H54 (cell line): ENCODE data around the gene VCL.
"Not testable (repeated sequence)": the region's sequence is repeated elsewhere in the genome, so short reads cannot be mapped to it uniquely, and the experiment has no call there.

Experiments used
- DNase-seq: peaks from one replicate; pipeline ENCODE4 v3.0.0; 2011; ENCODE audit warnings: low spot score, mixed read lengths; ENCODE audit not compliant: insufficient read length
- FAIRE-seq: peaks from 3 replicates; lab custom pipeline; 2011; peaks lifted over from hg19 to GRCh38; lab: Jason Lieb, UNC
- POLR2A ChIP-seq: IDR thresholded peaks from 2 replicates; pipeline ENCODE4 v1.6.1; 2011; ENCODE audit warnings: low read depth, mild to moderate bottlenecking, low read length

Gene VCL

DNA sequence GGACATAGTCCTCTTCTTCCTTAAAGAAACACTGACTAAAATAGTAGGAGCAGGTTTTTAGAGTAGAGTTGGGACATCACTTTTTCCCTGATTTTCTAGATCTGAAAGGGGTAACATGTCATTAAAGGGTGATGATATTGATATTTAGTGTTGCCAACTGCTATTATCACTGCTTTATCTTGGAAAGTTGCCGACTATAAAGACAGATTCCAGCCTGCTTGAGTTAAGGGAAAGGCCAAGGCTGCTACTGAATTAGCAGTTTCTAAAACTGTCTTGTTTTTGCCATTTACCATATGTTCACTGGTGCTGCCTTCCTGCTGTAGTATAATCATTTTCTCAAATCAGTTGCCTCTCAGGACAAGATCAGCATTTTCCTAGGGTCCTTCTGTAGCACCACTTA, 123.0 kb downstream of the VCL start:
- DNase-seq = no peak
- TF ChIP-seq POLR2A = no peak
- FAIRE-seq = no peak

- FAIRE-seq (no peak), DNase-seq (no peak)
- no peak for TF ChIP-seq POLR2A
Measured at GRCh38 chr10:74121368-74121767, 123.5 kb downstream of the VCL start.

DNA sequence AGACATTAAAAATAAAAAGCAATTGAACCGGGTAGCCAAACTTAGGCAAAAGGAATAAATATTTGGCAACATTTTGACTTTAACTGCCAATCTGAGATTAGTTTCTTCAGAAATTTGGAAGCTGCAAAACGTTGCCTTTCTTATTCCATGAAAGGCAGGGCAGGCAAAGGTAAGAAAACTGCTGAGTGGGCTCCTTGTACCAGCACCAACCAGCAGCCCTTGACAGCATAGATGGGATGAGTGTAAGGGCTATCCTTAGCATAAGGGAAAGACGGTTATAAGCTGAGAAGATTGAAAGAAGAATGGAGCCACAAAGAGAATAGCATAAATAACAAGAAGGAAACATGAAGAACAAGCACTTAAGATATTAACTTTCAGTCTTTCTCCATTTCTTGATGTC, 124.1 kb downstream of the VCL start:
- DNase-seq = no peak
- TF ChIP-seq POLR2A = no peak
- FAIRE-seq = no peak

- TF ChIP-seq POLR2A = no peak
- DNase-seq = no peak
- FAIRE-seq = no peak
Measured at GRCh38 chr10:74123081-74123480, 125.2 kb downstream of the VCL start.

GRCh38 chr10:74133923-74134820, 136.3 kb downstream of the VCL start:
- DNase-seq (no peak), FAIRE-seq (peak; percentile 48)
- no peak for TF ChIP-seq POLR2A

DNA sequence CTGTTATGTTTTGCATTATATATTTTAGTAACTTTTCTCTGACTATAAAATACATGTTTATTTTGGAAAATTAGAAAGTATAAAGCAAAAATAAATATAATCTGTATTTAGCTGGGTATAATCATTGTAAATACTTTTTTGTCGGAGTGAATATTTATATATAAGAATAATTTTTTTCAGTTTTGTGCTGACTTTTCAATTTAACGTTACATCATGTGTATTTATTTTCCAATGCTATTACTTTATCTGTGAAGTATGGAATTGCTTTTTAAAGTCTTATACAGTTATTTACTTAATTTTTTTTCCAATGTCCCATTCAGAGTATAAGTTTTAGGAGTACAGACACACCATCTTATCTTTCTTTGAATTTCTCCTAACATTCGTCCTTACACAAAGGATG, 137.5 kb downstream of the VCL start:
- DNase-seq (no peak), FAIRE-seq (no peak)
- no peak for TF ChIP-seq POLR2A

DNA sequence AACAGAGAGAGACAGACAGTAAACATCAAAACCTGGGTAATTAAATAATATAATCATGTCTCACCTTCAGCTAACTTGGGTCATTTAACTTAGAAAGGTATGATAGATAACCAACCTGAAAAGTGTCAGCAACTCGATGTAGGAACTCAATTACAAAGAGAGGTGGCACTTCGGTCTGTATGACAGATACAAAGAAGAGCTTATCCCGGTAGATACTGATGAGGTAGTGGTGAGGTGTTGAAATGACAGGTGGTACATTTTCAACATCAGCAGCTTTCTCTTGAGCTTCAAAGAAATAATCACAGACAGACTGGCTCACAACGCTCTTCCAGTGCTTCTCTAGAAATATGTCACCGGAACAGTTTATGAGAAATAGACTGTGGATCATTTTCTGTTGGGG, 140.1 kb downstream of the VCL start:
- DNase-seq (no peak), FAIRE-seq (peak; percentile 55)
- TF ChIP-seq POLR2A = no peak

DNA sequence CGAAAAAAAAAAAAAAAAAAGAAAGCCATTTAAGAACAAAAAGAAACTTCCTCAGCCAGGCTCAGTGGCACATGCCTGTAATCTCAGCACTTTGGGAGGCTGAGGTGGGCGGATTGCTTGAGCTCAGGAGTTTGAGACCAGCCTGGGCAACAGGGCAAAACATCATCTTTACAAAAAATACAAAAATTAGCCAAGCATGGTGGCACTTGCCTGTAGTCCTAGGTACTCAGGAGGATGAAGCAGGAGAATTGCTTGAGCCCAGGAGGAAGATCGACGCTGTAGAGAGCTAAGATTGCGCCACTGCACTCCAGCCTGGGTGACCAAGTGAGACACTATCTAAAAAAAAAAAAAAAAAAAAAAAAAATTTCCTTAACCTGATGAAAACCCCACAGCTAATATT, 140.7 kb downstream of the VCL start:
- FAIRE-seq, DNase-seq: not testable (repeated sequence)

DNA sequence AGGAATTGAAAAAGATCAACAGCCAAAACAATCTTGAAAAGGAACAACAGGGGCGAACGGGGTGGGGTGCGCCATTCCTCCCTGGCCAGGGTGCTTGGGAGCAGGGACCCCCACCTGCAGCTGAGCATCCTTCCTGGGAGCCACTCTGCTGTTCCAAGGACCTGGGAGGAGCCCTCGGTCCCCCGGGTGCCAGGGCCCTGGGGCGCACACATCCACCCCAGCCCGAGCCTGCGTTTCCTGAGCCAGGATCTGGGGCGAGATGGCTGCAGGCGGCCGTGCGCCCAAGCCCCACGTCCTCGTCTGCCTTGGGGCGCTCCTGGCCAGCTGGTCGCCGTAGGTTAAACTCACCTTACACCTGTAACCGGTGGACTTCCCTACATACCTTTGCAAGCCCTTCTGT, 142.1 kb downstream of the VCL start:
- DNase-seq = no peak
- no peak for TF ChIP-seq POLR2A
- FAIRE-seq = no peak

GRCh38 chr10:74140553-74140952, 142.6 kb downstream of the VCL start:
- TF ChIP-seq POLR2A = no peak
- peak; percentile 38 for FAIRE-seq
- no peak for DNase-seq

- TF ChIP-seq POLR2A = no peak
- FAIRE-seq (peak; percentile 98), DNase-seq (peak; percentile 54)
Measured at GRCh38 chr10:74145133-74145532, 147.2 kb downstream of the VCL start.

DNA sequence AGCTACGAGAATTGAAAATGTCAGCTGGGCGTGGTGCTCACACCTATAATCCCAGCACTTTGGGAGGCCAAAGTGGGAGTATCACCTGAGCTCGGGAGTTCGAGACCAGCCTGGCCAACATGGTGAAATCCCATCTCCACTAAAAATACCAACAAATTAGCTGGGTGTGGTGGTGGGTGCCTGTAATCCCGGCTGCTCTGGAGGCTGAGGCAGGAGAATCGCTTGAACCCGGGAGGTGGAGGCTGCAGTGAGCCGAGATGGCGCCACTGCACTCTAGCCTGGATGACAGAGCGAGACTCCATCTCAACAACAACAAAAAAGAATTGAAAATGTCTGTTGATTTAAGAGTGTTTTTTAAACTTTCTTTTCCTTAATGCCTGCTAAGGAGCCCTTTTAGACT, 149.1 kb downstream of the VCL start:
- not testable (repeated sequence) for FAIRE-seq, DNase-seq

DNA sequence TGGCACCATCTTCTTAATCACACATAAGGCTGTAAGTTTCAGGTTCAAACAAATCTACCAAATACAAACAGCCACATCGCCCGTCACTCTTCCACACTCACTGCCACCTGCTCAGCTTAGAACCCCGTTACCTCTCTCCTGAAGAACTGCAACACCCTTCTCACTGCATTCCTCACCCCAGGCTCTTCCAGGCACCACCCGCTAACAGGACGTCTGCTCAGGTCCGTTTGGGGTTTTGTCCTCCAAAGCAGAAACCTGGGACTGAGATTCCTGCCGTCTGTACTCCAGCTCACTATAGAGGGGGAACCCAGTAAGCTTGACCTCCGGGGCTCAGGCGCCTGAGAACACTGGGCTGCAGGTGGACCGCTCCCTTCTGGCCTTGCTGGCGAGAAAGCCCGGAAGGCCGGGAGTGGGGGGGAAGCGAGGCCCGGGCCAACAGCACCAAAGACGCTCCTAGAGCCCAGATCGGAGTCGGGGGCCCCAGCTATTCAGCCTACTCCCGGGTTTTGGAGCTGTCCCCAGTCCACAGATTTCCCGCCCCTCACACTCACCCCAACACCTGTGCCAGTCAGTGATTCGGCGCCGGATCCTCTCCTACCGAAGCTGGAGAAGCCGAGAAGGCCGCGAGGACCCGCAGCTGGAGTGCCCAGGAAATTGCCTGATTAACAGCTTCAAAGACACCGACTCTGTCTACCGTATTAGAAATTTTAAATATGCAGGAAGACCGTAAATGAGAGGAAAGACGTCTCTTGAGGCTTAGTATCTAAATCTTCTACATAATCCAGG, 152.5 kb downstream of the VCL start, which contains the start of gene AP3M1:
TSS of gene AP3M1 (minus strand) at position 625 of the 786 bp plus-strand sequence. CDS start 12,449 bp downstream, outside the sequence.
- TF ChIP-seq POLR2A = peak; percentile 42; the same call in 1 of the 2 replicates
- DNase-seq (peak; percentile 87), FAIRE-seq (peak; percentile 53)
